Stimulated activated naive CD4-positive, alpha-beta T cell (primary cell): ENCODE results near the gene PCGF1.

Source experiments
- DNase-seq, 6 experiments: peaks; one replicate each; lab custom pipeline; 2025; lab: John Stamatoyannopoulos, UW

Gene PCGF1

DNA sequence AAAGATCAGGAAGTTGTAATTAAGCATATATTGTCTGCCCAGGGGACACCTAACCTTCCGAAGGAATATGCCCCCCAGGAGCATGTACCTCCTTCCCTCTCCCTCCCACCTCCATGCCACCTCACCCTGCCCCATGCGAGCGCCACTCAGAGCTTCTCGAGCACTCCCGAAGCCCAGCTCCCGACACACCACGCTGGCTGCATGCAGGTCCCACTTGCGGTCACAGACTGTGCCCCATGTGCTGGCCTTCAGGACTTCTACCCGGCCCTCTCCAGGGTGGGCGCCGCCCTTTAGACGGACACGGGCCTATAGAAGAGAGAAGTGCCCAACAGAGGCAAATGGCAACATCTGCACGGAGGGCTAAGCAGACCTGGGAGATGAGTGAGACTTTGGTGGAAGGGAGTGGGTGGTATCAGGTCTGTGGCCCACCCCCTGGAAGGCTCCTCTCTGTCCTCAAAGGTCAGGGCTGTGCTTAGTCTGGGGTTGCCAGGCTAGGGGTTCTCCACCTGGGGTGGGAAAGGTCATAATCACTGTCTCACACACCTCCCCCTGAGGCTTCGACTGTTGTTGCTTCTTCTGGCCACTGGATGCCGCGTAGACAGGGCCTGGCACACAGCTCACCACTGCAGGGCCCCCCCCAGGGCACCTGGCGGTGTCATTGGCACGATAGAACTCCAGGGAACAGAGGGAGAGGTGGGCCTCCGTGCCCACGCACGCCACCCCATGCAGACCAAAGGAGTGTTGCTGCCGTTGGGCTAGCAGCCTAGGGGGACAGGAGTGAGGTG lies 28.9 kb upstream of the PCGF1 start:
- DNase-seq = no peak

DNA sequence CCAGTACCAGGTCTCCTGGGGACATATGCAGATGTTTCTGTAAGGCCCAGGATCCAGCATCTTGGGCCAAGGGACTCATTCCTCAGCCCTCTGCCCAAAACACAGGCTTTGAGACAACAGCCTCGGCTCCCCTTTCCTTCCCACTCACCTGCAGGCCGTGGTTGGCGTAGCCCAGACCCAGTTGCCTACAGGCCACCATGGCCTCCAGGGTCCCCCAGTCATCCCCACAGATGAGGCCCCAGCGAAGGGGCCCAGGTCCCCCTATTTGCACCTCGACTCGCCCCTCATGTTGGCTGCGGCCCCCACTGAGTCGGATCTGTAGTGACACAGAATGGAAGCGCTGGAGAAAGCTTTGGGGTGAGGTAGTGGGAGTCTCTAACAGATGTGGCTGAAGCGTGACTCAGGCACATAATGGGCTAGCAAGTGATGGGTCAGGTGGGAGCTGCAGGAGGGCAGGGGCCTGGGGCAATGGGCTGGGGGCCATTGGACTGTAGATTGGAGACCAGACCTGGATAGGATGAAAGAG lies 28.0 kb upstream of the PCGF1 start:
- no peak for DNase-seq

DNA sequence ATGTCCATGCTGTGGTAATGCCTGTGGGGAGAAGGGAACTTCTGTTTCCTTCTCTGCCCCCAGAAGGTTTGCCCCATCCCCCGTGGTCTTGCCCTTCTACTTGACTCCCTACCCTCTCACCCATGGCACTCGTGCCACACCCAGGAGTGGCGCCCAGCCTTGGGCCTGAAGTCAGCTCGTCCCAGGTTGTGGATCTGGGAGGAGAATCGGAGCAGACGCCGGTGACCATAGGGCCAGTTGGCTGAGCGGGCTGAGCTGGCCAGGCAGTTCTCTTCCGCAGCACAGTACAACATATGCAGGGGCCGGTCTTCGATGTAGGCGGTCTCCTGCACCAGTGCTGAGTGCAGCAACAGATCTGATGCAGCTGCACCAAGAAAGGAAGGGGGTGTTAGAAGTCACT lies 26.9 kb upstream of the PCGF1 start:
- DNase-seq = no peak

DNA sequence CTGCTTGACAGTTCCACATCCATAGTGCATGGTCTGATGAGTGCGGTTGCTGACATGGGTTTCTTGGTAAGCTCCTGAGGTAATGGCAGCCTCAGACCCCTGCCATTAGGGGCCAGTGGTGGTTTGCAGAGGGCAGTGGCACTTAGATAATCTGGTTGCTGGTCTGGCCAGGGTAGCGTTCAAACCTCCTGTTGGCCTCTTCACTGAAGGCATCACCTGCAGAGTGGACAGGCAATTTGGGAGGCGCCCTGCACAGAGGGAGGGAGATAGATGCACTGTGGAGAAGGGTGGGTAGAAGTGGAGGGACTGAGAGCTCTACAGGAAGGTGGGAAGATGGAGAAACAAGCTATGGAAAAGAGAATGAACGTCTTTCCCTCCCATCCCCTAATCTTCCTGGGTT lies 26.0 kb upstream of the PCGF1 start:
- DNase-seq = no peak

DNA sequence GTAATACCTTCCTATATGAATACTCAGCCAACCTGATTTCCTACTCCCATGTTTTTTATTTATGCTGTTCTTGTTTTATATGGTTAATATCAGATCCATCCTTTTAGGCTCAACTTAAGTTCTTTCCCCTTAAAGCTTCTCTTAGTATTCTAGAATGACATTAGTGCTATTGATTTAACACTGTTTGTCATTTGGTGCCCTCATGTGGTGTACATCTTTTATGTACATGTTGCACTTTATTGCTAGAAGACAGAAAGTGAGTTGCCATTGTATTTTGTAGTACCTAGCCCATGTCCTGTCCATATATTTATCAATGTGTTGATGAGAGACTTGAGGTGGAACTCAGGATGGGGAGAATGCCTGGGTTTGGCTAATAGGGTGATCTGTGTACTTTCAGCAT lies 24.7 kb upstream of the PCGF1 start:
- DNase-seq = peak in 3 of 6 experiments; percentile 40 to 46 (median 46)

DNA sequence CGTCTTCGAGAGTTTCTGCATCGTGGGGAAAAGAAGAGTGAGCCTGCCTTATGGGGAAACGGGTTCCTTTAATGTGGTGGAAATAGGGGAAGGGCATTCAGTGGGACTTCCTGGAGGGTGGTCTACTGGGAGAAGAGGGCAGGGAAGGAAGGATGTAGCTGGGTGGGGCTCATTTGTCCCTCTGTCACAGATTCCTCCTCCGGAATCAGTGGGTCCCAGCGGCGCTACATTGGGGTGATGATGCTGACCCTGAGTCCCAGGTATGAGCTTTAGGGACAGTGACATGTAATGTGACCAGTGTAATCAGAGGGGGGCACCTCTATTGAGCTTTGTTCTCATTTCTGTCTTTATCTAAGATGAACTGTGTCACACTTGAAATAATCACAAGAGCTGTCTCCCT lies 24.2 kb upstream of the PCGF1 start:
- DNase-seq = no peak

DNA sequence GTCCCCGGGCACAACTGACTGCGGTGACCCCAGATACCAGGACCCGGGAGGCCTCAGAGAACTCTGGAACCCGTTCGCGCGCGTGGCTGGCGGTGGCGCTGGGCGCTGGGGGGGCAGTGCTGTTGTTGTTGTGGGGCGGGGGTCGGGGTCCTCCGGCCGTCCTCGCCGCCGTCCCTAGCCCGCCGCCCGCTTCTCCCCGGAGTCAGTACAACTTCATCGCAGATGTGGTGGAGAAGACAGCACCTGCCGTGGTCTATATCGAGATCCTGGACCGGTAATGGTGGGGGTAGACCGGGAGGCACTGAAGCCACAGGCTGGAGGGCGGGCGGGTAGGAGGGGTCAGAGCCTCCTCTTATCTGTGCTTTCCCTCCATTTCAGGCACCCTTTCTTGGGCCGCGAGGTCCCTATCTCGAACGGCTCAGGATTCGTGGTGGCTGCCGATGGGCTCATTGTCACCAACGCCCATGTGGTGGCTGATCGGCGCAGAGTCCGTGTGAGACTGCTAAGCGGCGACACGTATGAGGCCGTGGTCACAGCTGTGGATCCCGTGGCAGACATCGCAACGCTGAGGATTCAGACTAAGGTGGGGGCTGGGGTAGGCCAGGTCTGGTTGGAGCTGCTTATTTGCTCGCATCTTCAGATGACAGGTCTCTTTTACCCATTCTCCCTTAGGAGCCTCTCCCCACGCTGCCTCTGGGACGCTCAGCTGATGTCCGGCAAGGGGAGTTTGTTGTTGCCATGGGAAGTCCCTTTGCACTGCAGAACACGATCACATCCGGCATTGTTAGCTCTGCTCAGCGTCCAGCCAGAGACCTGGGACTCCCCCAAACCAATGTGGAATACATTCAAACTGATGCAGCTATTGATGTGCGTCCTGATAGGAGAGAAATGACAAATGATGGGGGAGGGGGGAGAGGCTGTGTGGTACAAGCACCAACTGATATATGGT lies 23.0 kb upstream of the PCGF1 start:
- peak in 3 of 6 experiments; percentile 26 to 58 (median 47) for DNase-seq

DNA sequence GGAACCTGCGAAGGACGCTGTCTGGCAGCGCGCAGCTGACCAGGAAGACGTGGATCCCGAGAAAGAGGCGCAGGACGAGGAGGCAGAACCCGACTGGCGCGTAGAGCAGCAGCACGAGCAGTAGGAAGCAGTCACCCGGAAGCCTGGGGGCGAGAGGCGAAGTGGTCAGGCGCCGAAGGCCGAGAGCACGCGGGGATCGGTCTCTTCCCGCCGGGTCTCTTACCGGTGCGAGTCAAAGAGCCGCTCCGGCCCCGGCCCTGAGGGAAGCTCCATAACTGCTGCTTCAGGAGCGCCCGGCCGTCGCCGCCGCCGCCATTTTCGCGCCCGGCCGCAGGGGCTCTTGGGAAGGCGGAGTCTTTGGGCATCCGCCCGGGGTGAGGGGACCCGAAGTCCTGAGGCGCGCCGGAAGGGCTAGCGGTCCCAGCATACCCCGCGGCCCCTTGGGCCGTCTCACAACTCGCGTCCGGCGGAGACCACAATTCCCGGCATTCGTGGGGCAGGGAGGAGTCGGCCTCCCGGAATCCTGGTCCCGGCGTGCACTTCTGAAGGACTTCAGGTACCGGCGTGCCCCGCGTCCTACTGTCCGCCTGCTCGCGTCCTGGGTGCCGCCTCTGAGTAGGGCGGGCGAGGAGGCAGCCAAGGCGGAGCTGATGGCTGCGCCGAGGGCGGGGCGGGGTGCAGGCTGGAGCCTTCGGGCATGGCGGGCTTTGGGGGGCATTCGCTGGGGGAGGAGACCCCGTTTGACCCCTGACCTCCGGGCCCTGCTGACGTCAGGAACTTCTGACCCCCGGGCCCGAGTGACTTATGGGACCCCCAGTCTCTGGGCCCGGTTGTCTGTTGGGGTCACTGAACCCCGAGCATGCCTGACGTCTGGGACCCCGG lies 22.1 kb upstream of the PCGF1 start, which contains the start of the genes AUP1 and HTRA2:
Gene AUP1 (minus strand): TSS at position 350 of the 882 bp plus-strand sequence. CDS start 77 bp downstream, at position 273.
Gene HTRA2 (plus strand): TSS at position 577 of the 882 bp plus-strand sequence. CDS start 74 bp downstream, at position 651.
- peak; percentile 64 to 93 (median 86) for DNase-seq

DNA sequence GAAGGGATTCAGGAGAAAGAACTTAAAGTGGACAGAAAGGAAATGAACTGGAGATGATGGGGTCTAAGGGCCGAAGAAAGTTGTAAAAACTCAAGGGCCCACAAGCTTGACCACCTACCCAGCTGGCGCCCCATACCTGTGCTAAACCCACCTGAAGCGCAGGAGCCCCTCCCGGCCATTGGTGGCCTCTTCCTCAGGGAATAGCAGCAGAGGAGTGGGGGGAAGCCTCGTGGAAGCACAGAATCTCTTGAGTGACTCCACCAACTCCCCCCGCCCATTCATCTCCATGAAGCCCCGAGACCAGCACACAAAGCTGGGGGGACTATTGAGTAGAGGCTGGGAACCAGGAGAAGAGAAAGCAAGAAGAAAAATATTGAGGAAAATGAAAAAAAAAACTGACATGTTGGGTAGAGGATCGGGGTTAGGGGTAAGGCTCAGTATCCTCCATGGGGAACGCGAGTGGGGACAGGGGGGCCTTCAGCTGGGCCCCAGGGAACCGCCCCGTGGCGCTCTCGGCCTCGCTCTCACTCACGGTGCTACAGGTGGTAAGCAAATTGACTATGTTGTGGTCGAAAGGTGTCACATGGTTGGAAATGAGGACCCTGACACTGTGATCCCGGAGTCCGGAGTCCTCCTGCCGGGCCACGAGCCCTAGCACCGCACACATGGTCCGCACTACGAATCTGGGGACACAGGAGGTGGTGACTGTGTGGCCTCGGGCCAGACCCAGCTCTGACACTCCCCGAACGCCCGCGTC lies 21.3 kb upstream of the PCGF1 start:
- DNase-seq = no peak

DNA sequence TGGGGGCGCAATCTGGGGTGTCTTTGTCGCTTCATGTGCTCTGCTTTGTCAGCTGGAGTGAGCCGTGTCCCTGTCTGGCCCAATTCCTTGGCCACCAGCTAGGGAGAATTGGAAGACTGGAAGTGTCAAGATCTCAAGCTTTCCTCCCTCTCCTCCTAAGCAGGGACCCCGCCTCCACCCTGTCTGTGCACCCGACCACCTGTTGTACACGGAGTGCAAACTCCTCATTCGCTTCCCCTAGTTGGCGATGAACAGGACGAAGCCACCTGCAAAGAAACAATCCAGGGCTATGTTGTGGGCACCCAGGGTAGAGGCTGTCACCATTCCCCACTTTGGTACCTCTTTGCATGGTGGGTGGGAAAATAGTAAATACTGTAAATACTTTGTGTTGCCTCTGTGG lies 20.2 kb upstream of the PCGF1 start:
- no peak for DNase-seq

DNA sequence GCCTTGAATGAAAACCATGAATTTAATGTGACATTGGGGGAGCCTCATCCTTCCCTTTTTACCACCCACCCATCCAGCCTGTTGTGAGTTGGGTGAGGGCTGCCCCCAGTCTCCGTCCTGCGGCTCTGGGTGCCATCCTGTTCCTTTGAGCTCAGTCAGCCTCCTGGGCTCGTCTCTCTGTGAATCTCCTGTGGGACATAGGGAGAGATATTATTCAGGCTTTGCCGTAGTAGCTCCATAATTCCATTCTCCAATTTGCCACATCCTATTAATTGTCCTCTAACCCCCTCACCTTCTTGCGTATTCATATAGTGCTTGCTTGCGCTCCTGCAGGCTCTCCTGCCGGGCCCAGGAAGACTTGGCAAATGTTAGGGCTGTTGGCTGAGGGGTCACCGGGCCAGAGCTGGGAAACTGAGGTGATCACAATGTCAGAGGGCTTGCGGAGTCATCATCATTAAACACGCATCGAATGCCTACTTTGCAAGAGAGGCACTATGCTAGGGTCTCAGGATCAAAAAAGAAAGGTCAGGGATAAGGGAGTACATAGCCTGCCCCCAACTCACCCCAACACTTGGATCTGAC lies 19.2 kb upstream of the PCGF1 start:
- no peak for DNase-seq

DNA sequence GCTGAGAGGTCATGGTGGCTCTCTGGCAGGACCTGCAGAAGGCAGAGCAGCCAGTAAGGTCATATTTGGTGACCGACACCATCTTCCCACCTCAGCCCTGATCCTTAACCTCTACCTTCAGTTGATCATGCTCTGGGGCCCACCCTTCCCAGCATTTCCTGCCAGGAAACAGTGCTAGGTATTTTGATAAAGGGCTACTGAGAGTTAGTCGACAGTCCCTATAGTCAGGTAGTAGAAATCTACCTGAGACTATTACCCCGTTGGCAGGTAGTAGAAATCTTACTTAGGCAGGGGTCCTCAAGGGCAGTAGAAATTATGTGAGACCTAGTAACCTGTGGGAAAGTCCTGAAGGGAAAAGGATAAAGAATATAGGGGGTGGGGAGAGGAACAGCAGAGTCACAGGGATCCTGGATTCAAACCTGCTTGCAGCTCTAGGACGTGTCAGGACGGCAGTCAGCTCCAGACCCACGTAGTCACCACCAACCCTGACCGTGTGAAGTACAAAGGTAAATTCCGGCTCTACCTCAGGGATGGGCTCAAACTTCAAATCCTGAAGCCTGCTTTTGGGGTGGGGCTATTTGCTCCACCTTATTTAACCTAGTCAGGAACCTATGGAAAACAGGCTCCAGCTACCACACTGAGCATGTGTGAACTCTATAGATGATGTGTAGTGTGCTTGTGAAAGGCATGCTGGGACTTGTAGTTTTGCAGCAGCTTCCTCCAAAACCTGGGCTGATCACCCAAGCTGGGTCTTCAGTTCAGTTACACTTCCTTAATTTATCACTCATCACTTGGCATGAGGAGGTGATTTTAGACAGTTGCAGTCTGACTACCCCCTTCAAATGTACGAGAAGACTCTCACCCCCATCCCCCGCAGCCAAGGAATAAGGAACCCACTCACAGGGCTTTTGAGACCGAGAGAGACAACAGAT lies 18.5 kb upstream of the PCGF1 start, which contains the start of gene DQX1:
Gene DQX1 (minus strand): TSS at position 515 of the 932 bp plus-strand sequence. CDS start 502 bp downstream, at position 13.
- peak in 1 of 6 experiments; percentile 18 for DNase-seq

DNA sequence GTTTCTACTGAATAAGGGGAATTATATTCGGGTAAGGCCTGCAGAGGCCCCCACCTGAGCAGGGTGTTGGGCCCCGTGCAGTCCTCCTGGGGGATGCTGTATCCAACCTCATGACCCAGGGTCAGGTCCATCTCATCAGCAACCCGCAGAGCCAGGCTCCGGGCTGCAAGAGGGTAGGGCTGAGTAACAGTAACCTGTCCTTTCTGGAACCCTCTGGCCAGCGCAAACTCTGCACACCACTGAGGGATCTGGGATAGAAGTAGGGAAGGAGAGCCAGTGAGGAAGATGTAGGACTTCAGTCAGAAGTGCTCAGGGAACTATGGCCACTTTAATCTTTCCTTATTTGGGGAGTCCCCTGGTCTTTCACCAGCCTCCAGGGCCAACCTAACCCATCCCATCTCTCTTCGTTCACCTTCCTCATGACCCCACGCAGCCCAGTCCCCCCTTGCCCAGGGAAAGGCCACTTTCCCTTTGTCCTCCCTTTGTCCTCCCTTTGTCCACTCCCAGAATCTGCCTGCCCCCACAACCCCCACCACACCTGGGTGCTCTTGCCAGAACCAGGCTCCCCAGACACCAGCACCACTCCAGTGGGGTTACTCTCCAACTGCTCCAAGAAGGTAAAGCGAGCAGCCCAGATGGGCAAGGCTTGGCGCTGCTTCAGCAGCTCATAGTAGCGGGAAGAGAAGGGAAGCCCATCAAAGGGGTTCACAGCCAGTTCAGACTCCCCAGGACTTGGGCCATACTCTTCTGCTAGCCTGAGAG lies 17.6 kb upstream of the PCGF1 start:
- no peak for DNase-seq

DNA sequence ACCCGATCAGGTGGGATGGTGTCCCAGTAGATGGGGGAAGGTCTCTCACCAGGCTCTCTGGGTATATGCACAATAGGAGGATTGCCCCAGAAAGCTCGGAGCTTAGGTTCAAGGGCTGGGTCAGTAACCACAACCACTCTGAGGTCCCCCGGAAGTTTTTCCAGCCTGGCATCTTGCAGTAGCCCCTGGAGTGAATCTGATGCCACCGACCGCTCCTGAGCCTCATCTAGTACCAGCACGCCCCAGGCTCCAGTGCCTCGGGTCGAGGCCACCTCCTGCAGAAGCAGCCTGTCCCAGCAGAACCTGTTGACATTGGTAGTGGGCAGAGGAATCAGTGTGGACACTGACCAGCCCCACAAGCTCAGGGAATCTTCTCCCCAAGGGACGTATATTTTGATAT lies 16.5 kb upstream of the PCGF1 start:
- no peak for DNase-seq

DNA sequence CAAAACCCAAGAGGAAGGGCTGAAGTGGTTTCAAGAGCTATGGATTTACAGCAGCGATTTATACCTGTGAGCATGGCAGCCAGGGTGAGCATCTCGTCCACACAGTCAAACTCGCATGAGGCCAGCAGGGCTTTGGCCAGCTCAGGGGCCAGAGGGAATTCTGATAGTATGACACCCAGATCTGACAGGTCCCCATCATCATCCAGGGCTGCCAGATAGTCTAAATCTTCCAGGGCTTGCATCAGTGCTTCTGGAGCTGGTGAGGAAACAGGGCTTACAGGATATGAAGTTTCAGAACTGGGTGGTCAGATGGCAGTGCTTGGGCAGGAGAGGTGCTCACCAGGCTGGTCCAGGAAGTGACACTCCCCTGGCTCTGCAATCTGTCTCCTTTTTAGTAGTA lies 15.0 kb upstream of the PCGF1 start:
- DNase-seq = no peak

DNA sequence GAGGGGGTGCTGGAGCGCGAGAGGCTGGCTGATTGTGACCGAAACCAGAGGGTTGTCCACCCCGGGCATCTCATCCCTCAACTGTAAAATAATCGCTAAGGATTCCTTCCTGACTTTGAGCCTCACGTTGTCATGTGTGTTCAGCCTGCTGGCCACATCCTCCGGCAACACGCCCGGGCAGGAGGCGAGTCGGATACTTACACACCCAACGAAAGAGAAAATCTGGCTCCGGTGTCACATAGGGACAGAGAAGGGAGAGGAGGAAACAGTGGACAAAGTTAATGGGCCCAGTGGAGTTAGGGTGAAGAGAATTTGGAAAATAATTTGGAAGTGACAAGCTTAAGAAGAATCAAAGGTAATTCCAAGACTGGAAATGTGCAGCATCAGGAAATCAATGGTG lies 9.2 kb upstream of the PCGF1 start:
- no peak for DNase-seq

DNA sequence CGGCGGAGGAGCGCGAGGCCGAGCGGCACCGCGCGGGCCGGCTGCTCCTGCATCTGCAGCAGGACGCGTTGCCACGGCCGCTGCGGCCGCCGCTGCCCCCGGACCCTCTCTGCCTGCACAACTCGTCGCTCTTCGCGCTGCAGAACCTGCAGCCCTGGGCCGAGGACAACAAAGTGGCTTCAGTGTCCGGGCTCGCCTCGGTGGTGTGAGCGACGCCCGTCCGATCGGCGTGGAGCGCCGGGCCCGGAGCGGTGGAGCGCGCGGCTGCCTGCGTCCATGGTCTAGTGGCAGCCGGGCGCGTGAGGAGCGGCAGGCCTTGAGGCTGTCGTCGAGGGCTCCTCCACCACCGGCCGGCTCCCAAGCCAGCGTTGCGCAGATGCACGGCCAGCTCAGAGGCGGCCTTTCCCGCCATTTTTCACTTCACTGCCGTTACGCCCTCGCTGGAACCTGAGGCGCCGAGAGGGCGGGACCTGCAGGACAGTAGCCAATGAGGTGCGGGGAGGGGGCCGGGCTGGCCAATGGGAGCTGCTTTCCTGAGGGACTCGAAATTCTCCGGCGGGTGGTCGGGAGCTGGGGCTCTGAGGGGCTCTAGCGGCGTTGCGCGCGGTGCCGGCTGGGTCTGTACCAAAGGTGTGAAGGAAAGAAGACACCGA lies 8.6 kb upstream of the PCGF1 start:
- DNase-seq = peak in 5 of 6 experiments; percentile 48 to 76 (median 62)
